Measurements from ENCODE around the gene ACTR3. TPM values are rescaled to one million over a fixed set of nuclear protein-coding genes. Genes with fewer than 3 reads are reported as not detected.
"Not testable (repeated sequence)": the region's sequence is repeated elsewhere in the genome, so short reads cannot be mapped to it uniquely, and the experiment has no call there.

ACTR3 gene
- total RNA-seq, 2 donors from 2014 or later, result 490 to 497 TPM

GRCh38 chr2:113920996-113921395 lies 31.1 kb downstream of the ACTR3 start:
- Mint-ChIP-seq H3K27ac (peak overlapping the region; percentile 6), H3K27me3 (ENCODE audit: low read depth) (no peaks in the 10 kb centered on the region), H3K36me3 (ENCODE audit: insufficient read depth in 2 of 2) (peaks cover 15 to 36% of the 10 kb centered on the region in 2 donors), H3K4me1 (ENCODE audit: low read depth) (peaks cover 20% of the 10 kb centered on the region), H3K4me3 (peak overlapping the region in 1 of 2 donors; percentile 22), H3K9me3 (no peaks in the 10 kb centered on the region)
- DNase-seq, result no peak
- no peak for ATAC-seq (replicated peaks in 1 of 2)

GRCh38 chr2:113922335-113922734 lies 32.4 kb downstream of the ACTR3 start:
- Mint-ChIP-seq H3K9me3 (no peaks in the 10 kb centered on the region), H3K4me1 (ENCODE audit: low read depth) (peaks cover 15% of the 10 kb centered on the region), H3K27me3 (ENCODE audit: low read depth) (no peaks in the 10 kb centered on the region), H3K4me3 (no peak overlapping the region), H3K27ac (no peak overlapping the region), H3K36me3 (ENCODE audit: insufficient read depth in 2 of 2) (peaks cover 16 to 31% of the 10 kb centered on the region in 2 donors)
- ATAC-seq (replicated peaks in 1 of 2) (peak in 1 of 2 donors; percentile 4), DNase-seq (no peak)

- no peak overlapping the region for H3K27ac Mint-ChIP-seq
- DNase-seq (no peak), ATAC-seq (replicated peaks in 1 of 2) (peak; percentile 57 to 66)
- no peaks in the 10 kb centered on the region for H3K9me3 Mint-ChIP-seq
- H3K4me3 Mint-ChIP-seq, result no peak overlapping the region
- H3K4me1 Mint-ChIP-seq (ENCODE audit: low read depth), result peaks cover 10% of the 10 kb centered on the region
- no peaks in the 10 kb centered on the region for H3K27me3 Mint-ChIP-seq (ENCODE audit: low read depth)
- H3K36me3 Mint-ChIP-seq (ENCODE audit: insufficient read depth in 2 of 2), result peaks cover 15 to 27% of the 10 kb centered on the region in 2 donors
These were observed 32.9 kb downstream of the ACTR3 start for GRCh38 chr2:113922784-113923183.

GRCh38 chr2:113925884-113926283 lies 36.0 kb downstream of the ACTR3 start:
- no peak overlapping the region for H3K27ac Mint-ChIP-seq
- H3K36me3 Mint-ChIP-seq (ENCODE audit: insufficient read depth in 2 of 2), result peaks cover 16 to 33% of the 10 kb centered on the region in 2 donors

GRCh38 chr2:113926314-113926713 lies 36.4 kb downstream of the ACTR3 start:
- H3K27me3 Mint-ChIP-seq (ENCODE audit: low read depth), result no peaks in the 10 kb centered on the region
- peak in 1 of 2 donors; percentile 32 for ATAC-seq (replicated peaks in 1 of 2)

More at GRCh38 chr2:113925884-113926283, 36.0 kb downstream of the ACTR3 start:
- no peak for ATAC-seq (replicated peaks in 1 of 2)
- H3K4me1 Mint-ChIP-seq (ENCODE audit: low read depth), result peaks cover 18% of the 10 kb centered on the region
- no peak overlapping the region for H3K4me3 Mint-ChIP-seq
- DNase-seq, result no peak
- no peaks in the 10 kb centered on the region for H3K27me3 Mint-ChIP-seq (ENCODE audit: low read depth)
- H3K9me3 Mint-ChIP-seq, result no peaks in the 10 kb centered on the region

GRCh38 chr2:113930448-113930847 lies 40.6 kb downstream of the ACTR3 start:
- peaks cover 25% of the 10 kb centered on the region for H3K4me1 Mint-ChIP-seq (ENCODE audit: low read depth)
- no peak overlapping the region for H3K4me3 Mint-ChIP-seq
- H3K9me3 Mint-ChIP-seq, result no peaks in the 10 kb centered on the region
- ATAC-seq (replicated peaks in 1 of 2) (no peak), DNase-seq (no peak)
- H3K27me3 Mint-ChIP-seq (ENCODE audit: low read depth), result no peaks in the 10 kb centered on the region
- H3K36me3 Mint-ChIP-seq (ENCODE audit: insufficient read depth in 2 of 2), result peaks cover 16 to 45% of the 10 kb centered on the region in 2 donors
- peak overlapping the region; percentile 73 for H3K27ac Mint-ChIP-seq

More at GRCh38 chr2:113926314-113926713, 36.4 kb downstream of the ACTR3 start:
- Mint-ChIP-seq H3K4me3 (no peak overlapping the region), H3K9me3 (no peaks in the 10 kb centered on the region), H3K27ac (peak overlapping the region; percentile 14), H3K36me3 (ENCODE audit: insufficient read depth in 2 of 2) (peaks cover 14 to 34% of the 10 kb centered on the region in 2 donors), H3K4me1 (ENCODE audit: low read depth) (peaks cover 21% of the 10 kb centered on the region)
- DNase-seq, result no peak

GRCh38 chr2:113937501-113937900 lies 47.6 kb downstream of the ACTR3 start:
- Mint-ChIP-seq H3K27ac (peak overlapping the region; percentile 13), H3K4me1 (ENCODE audit: low read depth) (no peaks in the 10 kb centered on the region), H3K4me3 (no peak overlapping the region), H3K27me3 (ENCODE audit: low read depth) (no peaks in the 10 kb centered on the region), H3K36me3 (ENCODE audit: insufficient read depth in 2 of 2) (peaks cover 21 to 52% of the 10 kb centered on the region in 2 donors), H3K9me3 (no peaks in the 10 kb centered on the region)
- ATAC-seq (replicated peaks in 1 of 2) (no peak), DNase-seq (no peak)

- H3K4me1 Mint-ChIP-seq (ENCODE audit: low read depth), result no peaks in the 10 kb centered on the region
- H3K36me3 Mint-ChIP-seq (ENCODE audit: insufficient read depth in 2 of 2), result peaks cover 18 to 39% of the 10 kb centered on the region in 2 donors
- no peaks in the 10 kb centered on the region for H3K9me3 Mint-ChIP-seq
- no peak for DNase-seq
- no peaks in the 10 kb centered on the region for H3K27me3 Mint-ChIP-seq (ENCODE audit: low read depth)
- no peak overlapping the region for H3K27ac Mint-ChIP-seq
- H3K4me3 Mint-ChIP-seq, result no peak overlapping the region
- ATAC-seq (replicated peaks in 1 of 2), result no peak
These were observed 51.0 kb downstream of the ACTR3 start for GRCh38 chr2:113940891-113941290.

GRCh38 chr2:113945784-113946183 lies 55.9 kb downstream of the ACTR3 start:
- H3K27ac Mint-ChIP-seq, result peak overlapping the region; percentile 8
- H3K4me1 Mint-ChIP-seq (ENCODE audit: low read depth); H3K9me3 Mint-ChIP-seq; DNase-seq; ATAC-seq (replicated peaks in 1 of 2); H3K27me3 Mint-ChIP-seq (ENCODE audit: low read depth); H3K4me3 Mint-ChIP-seq: not testable (repeated sequence)
- peaks cover 16 to 42% of the 10 kb centered on the region in 2 donors for H3K36me3 Mint-ChIP-seq (ENCODE audit: insufficient read depth in 2 of 2)

- peaks cover 20 to 51% of the 10 kb centered on the region in 2 donors for H3K36me3 Mint-ChIP-seq (ENCODE audit: insufficient read depth in 2 of 2)
- H3K4me3 Mint-ChIP-seq; H3K27me3 Mint-ChIP-seq (ENCODE audit: low read depth); DNase-seq; H3K9me3 Mint-ChIP-seq: not testable (repeated sequence)
- H3K4me1 Mint-ChIP-seq (ENCODE audit: low read depth), result peaks cover 10% of the 10 kb centered on the region
- H3K27ac Mint-ChIP-seq, result peak overlapping the region; percentile 90
- peak in 1 of 2 donors; percentile 42 for ATAC-seq (replicated peaks in 1 of 2)
These were observed 61.0 kb downstream of the ACTR3 start for GRCh38 chr2:113950906-113951305.

GRCh38 chr2:113961000-113961399 lies 71.1 kb downstream of the ACTR3 start:
- H3K9me3 Mint-ChIP-seq, result no peaks in the 10 kb centered on the region
- peaks cover 0 to 24% of the 10 kb centered on the region in 2 donors for H3K36me3 Mint-ChIP-seq (ENCODE audit: insufficient read depth in 2 of 2)
- no peak overlapping the region for H3K27ac Mint-ChIP-seq

GRCh38 chr2:113962692-113963480 lies 73.0 kb downstream of the ACTR3 start:
- Mint-ChIP-seq H3K27ac (peak overlapping the region; percentile 45), H3K27me3 (ENCODE audit: low read depth) (no peaks in the 10 kb centered on the region), H3K36me3 (ENCODE audit: insufficient read depth in 2 of 2) (peaks cover 0 to 17% of the 10 kb centered on the region in 2 donors), H3K9me3 (no peaks in the 10 kb centered on the region), H3K4me3 (no peak overlapping the region), H3K4me1 (ENCODE audit: low read depth) (peaks cover 27% of the 10 kb centered on the region)
- ATAC-seq (replicated peaks in 1 of 2), result no peak
- no peak for DNase-seq

More at GRCh38 chr2:113961000-113961399, 71.1 kb downstream of the ACTR3 start:
- no peak for DNase-seq
- Mint-ChIP-seq H3K4me1 (ENCODE audit: low read depth) (peaks cover 16% of the 10 kb centered on the region), H3K4me3 (no peak overlapping the region), H3K27me3 (ENCODE audit: low read depth) (no peaks in the 10 kb centered on the region)
- ATAC-seq (replicated peaks in 1 of 2), result no peak

GRCh38 chr2:113963965-113964364 lies 74.1 kb downstream of the ACTR3 start:
- no peak overlapping the region for H3K4me3 Mint-ChIP-seq
- DNase-seq (no peak), ATAC-seq (replicated peaks in 1 of 2) (no peak)
- peak overlapping the region; percentile 83 for H3K27ac Mint-ChIP-seq
- H3K4me1 Mint-ChIP-seq (ENCODE audit: low read depth), result peaks cover 27% of the 10 kb centered on the region
- H3K27me3 Mint-ChIP-seq (ENCODE audit: low read depth), result no peaks in the 10 kb centered on the region
- peaks cover 0 to 15% of the 10 kb centered on the region in 2 donors for H3K36me3 Mint-ChIP-seq (ENCODE audit: insufficient read depth in 2 of 2)
- H3K9me3 Mint-ChIP-seq, result no peaks in the 10 kb centered on the region

All from activated T-cell treated with anti-CD3 and anti-CD28 coated beads, Interleukin-2, amount 50 U/mL, for 72 hours (primary cell).